G401 (cell line): ENCODE data around the gene GCNT4. TPM values are rescaled to one million over a fixed set of nuclear protein-coding genes. Genes with fewer than 3 reads are reported as not detected.

Experiments
- DNase-seq: peaks from one replicate; pipeline ENCODE4 v3.0.0-alpha.2; 2015; ENCODE audit warnings: low spot score
- in situ Hi-C: cut with HindIII; loops from 2 replicates; pipeline ENCODE4 v1.10.0; 2016; ENCODE audit warnings: low sequenced_read_pairs, mixed read lengths
- total RNA-seq: library from RNA; depleted of rRNA; stranded (reverse); fragments of >200 nt; shearing (Covaris generic); gene quantifications from 2 replicates; pipeline ENCODE4 v1.2.3, GENCODE V29; 2014; rRNA removed

Gene GCNT4
- total RNA-seq, 1 experiment from 2014 or later = 92.1 TPM

- DNase-seq = no peak
- in situ Hi-C loops = no loop called here
These were observed 30.6 kb downstream of the GCNT4 start for GRCh38 chr5:75021800-75022199.

- peak; percentile 72 for DNase-seq
- in situ Hi-C loops = no loop called here
These were observed 31.1 kb downstream of the GCNT4 start for GRCh38 chr5:75021219-75021618.

GRCh38 chr5:75020016-75020656 is 32.2 kb downstream of the GCNT4 start:
- in situ Hi-C loops = no loop called here
- no peak for DNase-seq

- DNase-seq = peak; percentile 53
- in situ Hi-C loops = no loop called here
These were observed 33.4 kb downstream of the GCNT4 start for GRCh38 chr5:75018805-75019587.

- no peak for DNase-seq
- in situ Hi-C loops = no loop called here
These were observed 34.4 kb downstream of the GCNT4 start for GRCh38 chr5:75017971-75018370.

- no peak for DNase-seq
- in situ Hi-C loops = no loop called here
These were observed 35.5 kb downstream of the GCNT4 start for GRCh38 chr5:75016896-75017295.

GRCh38 chr5:75012748-75013147 is 39.6 kb downstream of the GCNT4 start:
- in situ Hi-C loops = no loop called here

GRCh38 chr5:75010838-75011237 is 41.5 kb downstream of the GCNT4 start:
- DNase-seq = no peak
- in situ Hi-C loops = no loop called here

More at GRCh38 chr5:75012748-75013147, 39.6 kb downstream of the GCNT4 start:
- DNase-seq = no peak

GRCh38 chr5:75009556-75010345 is 42.6 kb downstream of the GCNT4 start:
- in situ Hi-C loops = no loop called here
- DNase-seq = peak; percentile 51

- DNase-seq = peak; percentile 80
- in situ Hi-C loops = no loop called here
These were observed 45.2 kb downstream of the GCNT4 start for GRCh38 chr5:75006865-75007822.

- DNase-seq = no peak
- in situ Hi-C loops = no loop called here
These were observed 46.8 kb downstream of the GCNT4 start for GRCh38 chr5:75005561-75005960.

Other genes starting within 250 kb of the GCNT4 start
- 247 and 301 TPM in 2 replicates for gene FAM169A, start 186.2 kb downstream of the GCNT4 start, total RNA-seq
- 1.8 and 2.8 TPM in 2 replicates for gene ANKRD31, start 184.3 kb upstream of the GCNT4 start, total RNA-seq